ENCODE results near the gene KANK3. TPM values are rescaled to one million over a fixed set of nuclear protein-coding genes. Genes with fewer than 3 reads are reported as not detected.
A peak's percentile ranks its signal among the peaks of the same experiment; 100 is the strongest.
"Not testable (repeated sequence)": the region's sequence is repeated elsewhere in the genome, so short reads cannot be mapped to it uniquely, and the experiment has no call there.

The KANK3 gene
- total RNA-seq, 2 experiments from 2014 or later = 0.47 to 0.64 TPM

GRCh38 chr19:8304841-8305621, 38.0 kb downstream of the KANK3 start:
- DNase-seq = peak; percentile 55
- H3K27me3 Mint-ChIP-seq = no peaks in the 10 kb centered on the region
- peaks cover 28% of the 10 kb centered on the region for H3K36me3 Mint-ChIP-seq
- peak overlapping the region; percentile 43 for H3K27ac Mint-ChIP-seq
- peaks cover 34% of the 10 kb centered on the region for H3K4me1 Mint-ChIP-seq
- H3K9me3 Mint-ChIP-seq = no peaks in the 10 kb centered on the region
- H3K4me3 Mint-ChIP-seq = no peak overlapping the region

GRCh38 chr19:8302734-8303133, 40.3 kb downstream of the KANK3 start:
- no peak for DNase-seq
- Mint-ChIP-seq H3K9me3 (no peaks in the 10 kb centered on the region), H3K27ac (no peak overlapping the region), H3K27me3 (no peaks in the 10 kb centered on the region), H3K4me1 (peaks cover 22% of the 10 kb centered on the region), H3K36me3 (peaks cover 21% of the 10 kb centered on the region), H3K4me3 (no peak overlapping the region)

- Mint-ChIP-seq H3K9me3 (no peaks in the 10 kb centered on the region), H3K4me1 (peaks cover 18% of the 10 kb centered on the region), H3K27ac (no peak overlapping the region), H3K36me3 (peaks cover 16% of the 10 kb centered on the region), H3K4me3 (no peak overlapping the region), H3K27me3 (no peaks in the 10 kb centered on the region)
- no peak for DNase-seq
These were observed 40.7 kb downstream of the KANK3 start for GRCh38 chr19:8302357-8302691.

- H3K27me3 Mint-ChIP-seq, H3K27ac Mint-ChIP-seq, H3K36me3 Mint-ChIP-seq, H3K4me1 Mint-ChIP-seq, DNase-seq, H3K4me3 Mint-ChIP-seq, H3K9me3 Mint-ChIP-seq: not testable (repeated sequence)
These were observed 51.7 kb downstream of the KANK3 start for GRCh38 chr19:8291337-8291736.

- H3K27me3 Mint-ChIP-seq, H3K9me3 Mint-ChIP-seq, DNase-seq, H3K36me3 Mint-ChIP-seq, H3K27ac Mint-ChIP-seq, H3K4me3 Mint-ChIP-seq, H3K4me1 Mint-ChIP-seq: not testable (repeated sequence)
These were observed 66.6 kb downstream of the KANK3 start for GRCh38 chr19:8276508-8276907.

Other genes starting within 250 kb of the KANK3 start
- gene FBN3, start 193.7 kb downstream of the KANK3 start, total RNA-seq = not detected
- gene CERS4, start 133.9 kb downstream of the KANK3 start, total RNA-seq = 10 to 100 TPM; 12.8 to 13.2 TPM
- gene CD320, start 34.9 kb downstream of the KANK3 start, total RNA-seq = 10 to 100 TPM; 71.5 to 77.7 TPM
- gene NDUFA7, start 21.9 kb downstream of the KANK3 start, total RNA-seq = 10 to 100 TPM; 78.0 to 84.8 TPM
- gene RPS28, start 21.8 kb downstream of the KANK3 start, total RNA-seq = 1,000 to 10,000 TPM; 2,304 to 2,331 TPM
- gene ANGPTL4, start 20.9 kb upstream of the KANK3 start, total RNA-seq = 1 to 10 TPM; 1.9 to 2.1 TPM
- gene RAB11B, start 47.1 kb upstream of the KANK3 start, total RNA-seq = 10 to 100 TPM; 60.9 to 65.5 TPM
- gene MARCHF2, start 70.0 kb upstream of the KANK3 start, total RNA-seq = 1 to 10 TPM; 6.1 to 6.6 TPM
- gene HNRNPM, start 101.7 kb upstream of the KANK3 start, total RNA-seq = 100 to 1,000 TPM; 348 to 358 TPM
- gene PRAM1, start 159.4 kb upstream of the KANK3 start, total RNA-seq = under 1 TPM; 0.33 to 0.68 TPM
- 10 to 100 TPM; 21.2 to 23.4 TPM for gene ZNF414, start 170.9 kb upstream of the KANK3 start, total RNA-seq
- 1 to 10 TPM; 4.5 to 4.8 TPM for gene MYO1F, start 234.2 kb upstream of the KANK3 start, total RNA-seq